Activated naive CD8-positive, alpha-beta T cell treated with anti-CD3 and anti-CD28 coated beads for 36 hours (primary cell): Measurements from ENCODE around the gene COX5B. TPM values are rescaled to one million over a fixed set of nuclear protein-coding genes. Genes with fewer than 3 reads are reported as not detected.
"Not testable (repeated sequence)": the region's sequence is repeated elsewhere in the genome, so short reads cannot be mapped to it uniquely, and the experiment has no call there.

Experiments
- DNase-seq: peaks from one replicate; pipeline ENCODE4 v3.0.0; 2021
- H3K27ac Mint-ChIP-seq: one replicate; pipeline ENCODE4 v1.8.0; 2022; ENCODE audit warnings: mild to moderate bottlenecking, moderate library complexity, mixed read lengths
- H3K27me3 Mint-ChIP-seq: one replicate; pipeline ENCODE4 v1.8.0; 2022; ENCODE audit warnings: mild to moderate bottlenecking, mixed read lengths
- H3K36me3 Mint-ChIP-seq: one replicate; pipeline ENCODE4 v1.8.0; 2021; ENCODE audit warnings: mild to moderate bottlenecking, mixed read lengths
- H3K4me1 Mint-ChIP-seq: one replicate; pipeline ENCODE4 v1.8.0; 2021; ENCODE audit warnings: mixed read lengths
- H3K4me3 Mint-ChIP-seq: one replicate; pipeline ENCODE4 v1.8.0; 2022; ENCODE audit warnings: mild to moderate bottlenecking, moderate library complexity, mixed read lengths
- H3K9me3 Mint-ChIP-seq: one replicate; pipeline ENCODE4 v1.8.0; 2022; ENCODE audit warnings: mixed read lengths
- total RNA-seq, 2 experiments: library from RNA; stranded (reverse); gene quantifications; one replicate each; pipeline ENCODE4 v1.2.3, GENCODE V29; 2021

The COX5B gene
- total RNA-seq: 100 to 1,000 TPM; 214 to 225 TPM

- Mint-ChIP-seq H3K4me1 (peaks cover 23% of the 10 kb centered on the region), H3K36me3 (peaks cover 20% of the 10 kb centered on the region), H3K27me3 (no peaks in the 10 kb centered on the region), H3K27ac (peak within 1 kb of the TSS; percentile 95), H3K9me3 (no peaks in the 10 kb centered on the region), H3K4me3 (peak within 1 kb of the TSS; percentile 91)
- peak; percentile 99 for DNase-seq
These were observed at the start of gene COX5B for GRCh38 chr2:97645695-97646629. COX5B (plus strand) TSS chr2:97646062; CDS start chr2:97646087, 25 bp downstream.

GRCh38 chr2:97596180-97596579 is 49.7 kb upstream of the COX5B start:
- not testable (repeated sequence) for H3K4me1 Mint-ChIP-seq, H3K27ac Mint-ChIP-seq, H3K27me3 Mint-ChIP-seq, DNase-seq, H3K9me3 Mint-ChIP-seq, H3K36me3 Mint-ChIP-seq, H3K4me3 Mint-ChIP-seq

GRCh38 chr2:97601537-97601936 is 44.3 kb upstream of the COX5B start:
- not testable (repeated sequence) for H3K27ac Mint-ChIP-seq, DNase-seq, H3K36me3 Mint-ChIP-seq, H3K4me3 Mint-ChIP-seq, H3K27me3 Mint-ChIP-seq, H3K9me3 Mint-ChIP-seq, H3K4me1 Mint-ChIP-seq

- DNase-seq, H3K36me3 Mint-ChIP-seq, H3K4me3 Mint-ChIP-seq, H3K27me3 Mint-ChIP-seq, H3K27ac Mint-ChIP-seq, H3K4me1 Mint-ChIP-seq, H3K9me3 Mint-ChIP-seq: not testable (repeated sequence)
These were observed 40.8 kb upstream of the COX5B start for GRCh38 chr2:97605109-97605508.

- not testable (repeated sequence) for H3K9me3 Mint-ChIP-seq, H3K4me1 Mint-ChIP-seq, H3K36me3 Mint-ChIP-seq
These were observed 40.1 kb upstream of the COX5B start for GRCh38 chr2:97605524-97606339.

GRCh38 chr2:97608745-97609144 is 37.1 kb upstream of the COX5B start:
- not testable (repeated sequence) for DNase-seq, H3K4me3 Mint-ChIP-seq, H3K9me3 Mint-ChIP-seq, H3K27ac Mint-ChIP-seq, H3K27me3 Mint-ChIP-seq, H3K4me1 Mint-ChIP-seq, H3K36me3 Mint-ChIP-seq

More at GRCh38 chr2:97605524-97606339, 40.1 kb upstream of the COX5B start:
- not testable (repeated sequence) for H3K27ac Mint-ChIP-seq, DNase-seq, H3K27me3 Mint-ChIP-seq, H3K4me3 Mint-ChIP-seq

- H3K9me3 Mint-ChIP-seq, H3K27me3 Mint-ChIP-seq, H3K27ac Mint-ChIP-seq, H3K4me3 Mint-ChIP-seq, DNase-seq, H3K4me1 Mint-ChIP-seq, H3K36me3 Mint-ChIP-seq: not testable (repeated sequence)
These were observed 34.0 kb upstream of the COX5B start for GRCh38 chr2:97611895-97612294.

- not testable (repeated sequence) for H3K27ac Mint-ChIP-seq, DNase-seq, H3K4me3 Mint-ChIP-seq, H3K36me3 Mint-ChIP-seq, H3K27me3 Mint-ChIP-seq, H3K9me3 Mint-ChIP-seq, H3K4me1 Mint-ChIP-seq
These were observed 30.1 kb upstream of the COX5B start for GRCh38 chr2:97615746-97616145.

- DNase-seq: no peak
- no peaks in the 10 kb centered on the region for H3K9me3 Mint-ChIP-seq
These were observed 28.0 kb upstream of the COX5B start for GRCh38 chr2:97617911-97618310.

GRCh38 chr2:97618939-97619827 is 26.7 kb upstream of the COX5B start:
- H3K27me3 Mint-ChIP-seq, H3K4me3 Mint-ChIP-seq, H3K36me3 Mint-ChIP-seq, DNase-seq, H3K27ac Mint-ChIP-seq, H3K4me1 Mint-ChIP-seq, H3K9me3 Mint-ChIP-seq: not testable (repeated sequence)

More at GRCh38 chr2:97617911-97618310, 28.0 kb upstream of the COX5B start:
- Mint-ChIP-seq H3K36me3 (no peaks in the 10 kb centered on the region), H3K27me3 (no peaks in the 10 kb centered on the region), H3K27ac (no peak overlapping the region), H3K4me1 (no peaks in the 10 kb centered on the region), H3K4me3 (no peak overlapping the region)

- not testable (repeated sequence) for DNase-seq, H3K9me3 Mint-ChIP-seq, H3K36me3 Mint-ChIP-seq, H3K27ac Mint-ChIP-seq, H3K4me3 Mint-ChIP-seq, H3K27me3 Mint-ChIP-seq, H3K4me1 Mint-ChIP-seq
These were observed 25.4 kb upstream of the COX5B start for GRCh38 chr2:97620492-97620891.

- not testable (repeated sequence) for H3K27ac Mint-ChIP-seq, DNase-seq, H3K27me3 Mint-ChIP-seq, H3K4me3 Mint-ChIP-seq, H3K4me1 Mint-ChIP-seq, H3K36me3 Mint-ChIP-seq, H3K9me3 Mint-ChIP-seq
These were observed 22.9 kb upstream of the COX5B start for GRCh38 chr2:97622976-97623375.

GRCh38 chr2:97625354-97626048 is 20.4 kb upstream of the COX5B start:
- not testable (repeated sequence) for H3K4me1 Mint-ChIP-seq, H3K4me3 Mint-ChIP-seq, H3K27me3 Mint-ChIP-seq, H3K27ac Mint-ChIP-seq, DNase-seq, H3K9me3 Mint-ChIP-seq, H3K36me3 Mint-ChIP-seq

- H3K36me3 Mint-ChIP-seq, H3K4me1 Mint-ChIP-seq, H3K27ac Mint-ChIP-seq, DNase-seq, H3K9me3 Mint-ChIP-seq, H3K27me3 Mint-ChIP-seq, H3K4me3 Mint-ChIP-seq: not testable (repeated sequence)
These were observed 19.8 kb upstream of the COX5B start for GRCh38 chr2:97626049-97626430.
